Measurements from ENCODE around the gene ZNRF3. TPM values are rescaled to one million over a fixed set of nuclear protein-coding genes. Genes with fewer than 3 reads are reported as not detected.

Gene ZNRF3
- total and polyA plus RNA-seq, 7 donors = 2.2 to 8.5 (median 4.9) TPM

- DNase-seq (no peak), ATAC-seq (no peak)
- 55 to 86% (median 56%) methylated on average over 4 of the region's 4 CpGs for WGBS, 3 donors
- Histone ChIP-seq H3K4me1 (peaks cover 39% of the 10 kb centered on the region), H3K27ac (peak overlapping the region; percentile 11), H3K36me3 (ENCODE audit: insufficient read depth in 1 of 2, low read depth in 1 of 2) (no peaks in the 10 kb centered on the region), H3K9me3 (no peaks in the 10 kb centered on the region), H3K4me3 (no peak overlapping the region), H3K27me3 (ENCODE audit: insufficient read depth in 3 of 3, low read length in 2 of 3) (no peaks in the 10 kb centered on the region)
- intact Hi-C loops (cut with DNase I) = no loop called here
- TF ChIP-seq, protein P1, sequence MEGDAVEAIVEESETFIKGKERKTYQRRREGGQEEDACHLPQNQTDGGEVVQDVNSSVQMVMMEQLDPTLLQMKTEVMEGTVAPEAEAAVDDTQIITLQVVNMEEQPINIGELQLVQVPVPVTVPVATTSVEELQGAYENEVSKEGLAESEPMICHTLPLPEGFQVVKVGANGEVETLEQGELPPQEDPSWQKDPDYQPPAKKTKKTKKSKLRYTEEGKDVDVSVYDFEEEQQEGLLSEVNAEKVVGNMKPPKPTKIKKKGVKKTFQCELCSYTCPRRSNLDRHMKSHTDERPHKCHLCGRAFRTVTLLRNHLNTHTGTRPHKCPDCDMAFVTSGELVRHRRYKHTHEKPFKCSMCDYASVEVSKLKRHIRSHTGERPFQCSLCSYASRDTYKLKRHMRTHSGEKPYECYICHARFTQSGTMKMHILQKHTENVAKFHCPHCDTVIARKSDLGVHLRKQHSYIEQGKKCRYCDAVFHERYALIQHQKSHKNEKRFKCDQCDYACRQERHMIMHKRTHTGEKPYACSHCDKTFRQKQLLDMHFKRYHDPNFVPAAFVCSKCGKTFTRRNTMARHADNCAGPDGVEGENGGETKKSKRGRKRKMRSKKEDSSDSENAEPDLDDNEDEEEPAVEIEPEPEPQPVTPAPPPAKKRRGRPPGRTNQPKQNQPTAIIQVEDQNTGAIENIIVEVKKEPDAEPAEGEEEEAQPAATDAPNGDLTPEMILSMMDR (IDR thresholded peaks at IDR 0.05) = no peak
Observed at GRCh38 chr22:29028468-29028867, 145.1 kb downstream of the ZNRF3 start.

GRCh38 chr22:29029202-29030000, 146.0 kb downstream of the ZNRF3 start:
- 92 to 95% (median 94%) methylated on average over 9 of the region's 9 CpGs for WGBS, 3 donors
- H3K4me3 ChIP-seq = no peak overlapping the region
- intact Hi-C loops (cut with DNase I) = no loop called here
- H3K27ac ChIP-seq = no peak overlapping the region
- TF ChIP-seq, protein P1 (IDR thresholded peaks at IDR 0.05) = no peak
- DNase-seq = no peak
- no peaks in the 10 kb centered on the region for H3K9me3 ChIP-seq
- no peaks in the 10 kb centered on the region for H3K36me3 ChIP-seq (ENCODE audit: insufficient read depth in 1 of 2, low read depth in 1 of 2)
- ATAC-seq = no peak
- no peaks in the 10 kb centered on the region for H3K27me3 ChIP-seq (ENCODE audit: insufficient read depth in 3 of 3, low read length in 2 of 3)
- H3K4me1 ChIP-seq = peaks cover 39% of the 10 kb centered on the region

DNA sequence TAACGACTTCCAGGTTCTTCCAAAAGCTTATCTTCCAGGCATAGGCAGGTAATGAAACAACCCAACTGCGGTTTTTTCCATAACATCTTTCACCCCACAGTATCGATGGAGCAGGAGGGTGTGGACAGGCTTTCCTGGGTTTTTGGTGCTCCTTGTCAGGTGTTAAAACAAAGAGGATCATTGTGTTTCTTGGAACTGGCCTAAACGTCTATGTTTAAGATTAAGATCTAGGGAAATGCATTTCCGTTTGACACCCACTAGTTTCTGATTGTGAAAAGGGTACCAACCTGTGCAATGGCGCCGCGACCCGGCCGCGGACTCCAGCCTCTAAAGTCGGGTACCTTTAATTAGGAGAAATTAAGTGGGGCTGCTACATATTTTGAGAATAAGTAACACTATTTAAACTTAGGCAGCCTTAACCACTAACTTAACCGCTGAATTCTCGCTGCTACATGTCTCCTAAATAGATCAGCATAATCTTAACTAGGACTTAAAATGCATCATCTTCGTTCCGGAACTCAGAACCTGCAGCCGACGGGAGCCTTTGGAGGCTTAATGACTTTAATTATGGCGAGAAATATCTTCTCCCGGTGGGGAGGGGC, 146.7 kb downstream of the ZNRF3 start:
- H3K4me3 ChIP-seq = peak overlapping the region; percentile 64
- WGBS, 3 donors = 55 to 61% (median 59%) methylated on average over 20 of the region's 20 CpGs
- intact Hi-C loops (cut with DNase I) = loop anchor here in 1 of 2 donors (2.0 to 10.0 kb wide), 3 partner anchors 111 to 425 kb away; partner anchors contain the start of gene ZNRF3

DNA sequence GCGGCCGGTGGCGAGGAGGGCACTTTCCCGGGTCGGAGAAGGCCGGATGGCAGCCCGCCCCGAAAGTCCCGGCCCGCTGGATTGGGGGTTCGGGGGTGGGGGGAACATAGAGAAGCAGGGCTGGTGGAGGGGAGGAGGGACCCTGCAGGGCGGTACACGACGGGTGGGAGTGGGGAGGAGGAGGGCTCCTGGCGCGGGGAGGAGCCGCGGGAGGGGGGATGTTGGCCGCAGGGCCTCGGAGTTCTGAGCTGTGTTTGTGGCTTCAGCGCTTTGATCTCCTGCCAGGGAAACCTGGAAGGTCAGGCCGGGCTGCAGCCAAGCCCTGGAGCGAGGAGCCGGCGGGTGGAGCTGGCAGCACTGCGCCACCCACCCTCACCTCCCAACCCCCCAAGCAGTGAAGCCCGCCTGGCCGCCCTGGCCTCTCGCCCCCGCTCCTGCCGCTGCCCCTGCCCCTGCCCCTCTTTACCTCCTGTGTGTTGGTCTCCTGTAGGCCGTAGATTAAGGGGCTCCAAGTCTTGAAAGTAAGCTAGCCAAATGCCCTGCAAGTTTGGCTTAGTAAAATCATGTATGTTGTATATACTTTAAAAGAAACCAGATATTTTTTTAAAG, 147.3 kb downstream of the ZNRF3 start:
- ATAC-seq (peak; percentile 90 to 91 (median 91)), DNase-seq (peak; percentile 77 to 83)
- Histone ChIP-seq H3K27me3 (ENCODE audit: insufficient read depth in 3 of 3, low read length in 2 of 3) (no peaks in the 10 kb centered on the region), H3K4me3 (peak overlapping the region; percentile 64), H3K9me3 (no peaks in the 10 kb centered on the region), H3K36me3 (ENCODE audit: insufficient read depth in 1 of 2, low read depth in 1 of 2) (no peaks in the 10 kb centered on the region), H3K4me1 (peaks cover 39% of the 10 kb centered on the region), H3K27ac (peak overlapping the region; percentile 87)
- intact Hi-C loops (cut with DNase I) = loop anchor here in 1 of 2 donors (2.0 to 10.0 kb wide), 3 partner anchors 112 to 426 kb away; partner anchors contain the start of gene ZNRF3
- 11 to 24% (median 14%) methylated on average over 24 to 32 of the region's 32 CpGs for WGBS, 3 donors
- TF ChIP-seq, protein P1 (IDR thresholded peaks at IDR 0.05) = no peak

More for the DNA sequence above, 146.7 kb downstream of the ZNRF3 start:
- Histone ChIP-seq H3K27ac (peak overlapping the region; percentile 87), H3K4me1 (peaks cover 39% of the 10 kb centered on the region), H3K36me3 (ENCODE audit: insufficient read depth in 1 of 2, low read depth in 1 of 2) (no peaks in the 10 kb centered on the region), H3K9me3 (no peaks in the 10 kb centered on the region), H3K27me3 (ENCODE audit: insufficient read depth in 3 of 3, low read length in 2 of 3) (no peaks in the 10 kb centered on the region)
- no peak for DNase-seq
- TF ChIP-seq, protein P1 (IDR thresholded peaks at IDR 0.05) = no peak
- ATAC-seq = no peak
